ENCODE measurements around the gene LDHA. TPM values are rescaled to one million over a fixed set of nuclear protein-coding genes. Genes with fewer than 3 reads are reported as not detected.

Gene LDHA
- total and polyA plus RNA-seq, 9 of the 15 experiments (the other 6 are each of a cell fraction or from before 2014, with no cell fraction given), result 535 to 3,001 (median 926) TPM

DNA sequence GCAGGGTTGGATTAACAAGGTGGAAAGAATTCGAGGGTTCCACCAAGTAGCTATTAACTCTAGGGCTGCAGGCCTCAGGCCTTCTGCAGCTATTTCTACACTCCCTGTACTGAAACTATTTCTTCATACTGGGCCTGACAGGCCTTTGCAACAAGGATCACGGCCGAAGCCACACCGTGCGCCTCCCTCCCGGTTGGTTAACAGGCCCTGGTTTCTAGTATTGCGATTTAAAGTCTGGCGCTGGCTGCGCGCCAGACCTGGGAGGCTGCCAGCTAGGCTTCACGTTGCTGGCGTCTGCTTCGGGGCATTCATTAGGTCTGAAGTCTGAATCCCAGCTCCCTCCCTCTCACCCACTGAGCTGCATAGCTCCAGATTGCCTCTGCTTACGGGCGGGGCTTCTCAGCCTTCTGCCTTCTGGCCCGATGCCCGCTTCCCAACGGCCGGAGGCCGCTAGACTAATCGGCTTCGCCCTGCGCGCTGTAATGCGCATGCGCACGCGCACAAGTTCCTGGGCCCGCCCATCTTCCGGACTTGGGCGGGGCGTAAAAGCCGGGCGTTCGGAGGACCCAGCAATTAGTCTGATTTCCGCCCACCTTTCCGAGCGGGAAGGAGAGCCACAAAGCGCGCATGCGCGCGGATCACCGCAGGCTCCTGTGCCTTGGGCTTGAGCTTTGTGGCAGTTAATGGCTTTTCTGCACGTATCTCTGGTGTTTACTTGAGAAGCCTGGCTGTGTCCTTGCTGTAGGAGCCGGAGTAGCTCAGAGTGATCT is 1.6 kb downstream of the LDHA start (continued):
- TF ChIP-seq ETV6 (IDR thresholded peaks at IDR 0.05; ENCODE audit: borderline replicate concordance in 1 of 2, low read depth in 2 of 2, low read length in 1 of 2), result no peak
- TF ChIP-seq ETV6 (CRISPR knock-in tag; IDR thresholded peaks at IDR 0.05; ENCODE audit: borderline replicate concordance), result no peak; the same call in 1 of the 2 replicates
- no peak for TF ChIP-seq NFXL1 (CRISPR knock-in tag; IDR thresholded peaks at IDR 0.05)
- TF ChIP-seq ATF7 (IDR thresholded peaks at IDR 0.05), result peak; percentile 56
- TF ChIP-seq BACH1 (tag; IDR thresholded peaks at IDR 0.05), result no peak
- TF ChIP-seq KDM4B (IDR thresholded peaks at IDR 0.05; ENCODE audit: borderline replicate concordance in 2 of 2, low read depth in 1 of 2), result no peak
- no peak for TF ChIP-seq ELF4 (CRISPR knock-in tag; IDR thresholded peaks at IDR 0.05)
- TF ChIP-seq SAP30 (IDR thresholded peaks at IDR 0.05; ENCODE audit: borderline replicate concordance, insufficient read depth, low read depth, low read length, poor library complexity, severe bottlenecking), result peak; percentile 68
- peak; percentile 77 for TF ChIP-seq LCOR (CRISPR knock-in tag; IDR thresholded peaks at IDR 0.05)
- no peak for TF ChIP-seq CHCHD3 (CRISPR knock-in tag; IDR thresholded peaks at IDR 0.05)
- TF ChIP-seq ZKSCAN8 (CRISPR knock-in tag; IDR thresholded peaks at IDR 0.05), result no peak
- no peak for TF ChIP-seq RFX7 (CRISPR knock-in tag; IDR thresholded peaks at IDR 0.05)
- no peak for TF ChIP-seq ZNF785 (CRISPR knock-in tag; IDR thresholded peaks at IDR 0.05)
- TF ChIP-seq ELF1 (tag; IDR thresholded peaks at IDR 0.05), result peak; percentile 77
- no peak for TF ChIP-seq ZNF347 (CRISPR knock-in tag; IDR thresholded peaks at IDR 0.05; ENCODE audit: low read depth)
- TF ChIP-seq MTA1 (IDR thresholded peaks at IDR 0.05; ENCODE audit: borderline replicate concordance), result no peak
- no peak for TF ChIP-seq ELF2 (CRISPR knock-in tag; IDR thresholded peaks at IDR 0.05)
- no peak for TF ChIP-seq TFAM (CRISPR knock-in tag; conservative IDR thresholded peaks at IDR 0.05)
- TF ChIP-seq RAD51 (IDR thresholded peaks at IDR 0.05; ENCODE audit: borderline replicate concordance, low read depth), result no peak
- TF ChIP-seq ZNF197 (CRISPR knock-in tag; IDR thresholded peaks at IDR 0.05; ENCODE audit: low read depth), result no peak
- TF ChIP-seq, protein P1, sequence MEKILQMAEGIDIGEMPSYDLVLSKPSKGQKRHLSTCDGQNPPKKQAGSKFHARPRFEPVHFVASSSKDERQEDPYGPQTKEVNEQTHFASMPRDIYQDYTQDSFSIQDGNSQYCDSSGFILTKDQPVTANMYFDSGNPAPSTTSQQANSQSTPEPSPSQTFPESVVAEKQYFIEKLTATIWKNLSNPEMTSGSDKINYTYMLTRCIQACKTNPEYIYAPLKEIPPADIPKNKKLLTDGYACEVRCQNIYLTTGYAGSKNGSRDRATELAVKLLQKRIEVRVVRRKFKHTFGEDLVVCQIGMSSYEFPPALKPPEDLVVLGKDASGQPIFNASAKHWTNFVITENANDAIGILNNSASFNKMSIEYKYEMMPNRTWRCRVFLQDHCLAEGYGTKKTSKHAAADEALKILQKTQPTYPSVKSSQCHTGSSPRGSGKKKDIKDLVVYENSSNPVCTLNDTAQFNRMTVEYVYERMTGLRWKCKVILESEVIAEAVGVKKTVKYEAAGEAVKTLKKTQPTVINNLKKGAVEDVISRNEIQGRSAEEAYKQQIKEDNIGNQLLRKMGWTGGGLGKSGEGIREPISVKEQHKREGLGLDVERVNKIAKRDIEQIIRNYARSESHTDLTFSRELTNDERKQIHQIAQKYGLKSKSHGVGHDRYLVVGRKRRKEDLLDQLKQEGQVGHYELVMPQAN (IDR thresholded peaks at IDR 0.05; ENCODE audit: borderline replicate concordance), result 0 out of 2 replicates have a peak, but pooled peaks have one; percentile 18
- no peak for TF ChIP-seq PHB (CRISPR knock-in tag; IDR thresholded peaks at IDR 0.05)
- TF ChIP-seq, protein P2, sequence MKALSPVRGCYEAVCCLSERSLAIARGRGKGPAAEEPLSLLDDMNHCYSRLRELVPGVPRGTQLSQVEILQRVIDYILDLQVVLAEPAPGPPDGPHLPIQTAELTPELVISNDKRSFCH (CRISPR knock-in tag; IDR thresholded peaks at IDR 0.05), result no peak
- TF ChIP-seq, protein P2 (tag; IDR thresholded peaks at IDR 0.05), result no peak
- TF ChIP-seq RHOXF2B (CRISPR knock-in tag; conservative IDR thresholded peaks at IDR 0.05), result no peak
- TF ChIP-seq XRCC3 (IDR thresholded peaks at IDR 0.05), result no peak
- TF ChIP-seq NUFIP1 (IDR thresholded peaks at IDR 0.05; ENCODE audit: partially characterized antibody), result no peak
- TF ChIP-seq SRSF1 (IDR thresholded peaks at IDR 0.05; ENCODE audit: low read depth, low read length), result no peak
- TF ChIP-seq SMARCC2 (IDR thresholded peaks at IDR 0.05; ENCODE audit: low read depth), result no peak
- TF ChIP-seq POLR2AphosphoS5 (IDR thresholded peaks at IDR 0.05; ENCODE audit: control insufficient read depth, insufficient read depth, low read depth, low read length), result peak; percentile 83
